HEK293 (cell line): ENCODE measurements around the gene AUP1.

Experiments used
- CTCF ChIP-seq: fragments of 450-650 bp; formaldehyde crosslinking; IDR thresholded peaks from 2 replicates; pipeline ENCODE4 v1.5.1; 2016; ENCODE audit warnings: missing biosample characterization, missing genetic modification characterization
- ZBTB26 ChIP-seq: fragments of 450-650 bp; formaldehyde crosslinking; optimal IDR thresholded peaks from 2 replicates; pipeline ENCODE3; 2016; ENCODE audit warnings: missing biosample characterization, mild to moderate bottlenecking, missing genetic modification characterization
- ZNF10 ChIP-seq: fragments of 450-650 bp; formaldehyde crosslinking; IDR thresholded peaks from 2 replicates; pipeline ENCODE4 v1.5.1; 2017; ENCODE audit warnings: missing biosample characterization, missing genetic modification characterization
- ZNF24 ChIP-seq: fragments of 450-650 bp; formaldehyde crosslinking; IDR thresholded peaks from 2 replicates; pipeline ENCODE4 v1.5.1; 2016; ENCODE audit warnings: missing biosample characterization, missing genetic modification characterization
- ZNF426 ChIP-seq: fragments of 450-650 bp; formaldehyde crosslinking; IDR thresholded peaks from 2 replicates; pipeline ENCODE4 v1.5.1; 2017; ENCODE audit warnings: missing biosample characterization, missing genetic modification characterization, mild to moderate bottlenecking, inconsistent platforms, moderate library complexity

- TF ChIP-seq CTCF (tag by site-specific recombination) (no peak), ZNF426 (tag by site-specific recombination) (no peak), ZBTB26 (no peak), ZNF24 (tag by site-specific recombination) (no peak), ZNF10 (tag by site-specific recombination) (no peak)
These were observed 43.4 kb downstream of the AUP1 start for GRCh38 chr2:74486141-74486540.
